Hematopoietic multipotent progenitor cell treated with erythropoietin and hydrocortisone succinate and interleukin-3 and kit ligand, for 17 days (in vitro differentiated cells): ENCODE measurements around the gene FOXL1.

Experiments used
- DNase-seq: peaks from one replicate; pipeline ENCODE4 v3.0.0-alpha.2; 2015; ENCODE audit warnings: low spot score

Gene FOXL1

GRCh38 chr16:86578061-86578599, at the start of gene FOXL1:
TSS of gene FOXL1 (plus strand) at chr16:86578549. CDS start at chr16:86578724, 175 bp downstream.
- no peak for DNase-seq

- no peak for DNase-seq
Measured at GRCh38 chr16:86529160-86529559, 49.2 kb upstream of the FOXL1 start.

GRCh38 chr16:86530251-86531190, 47.8 kb upstream of the FOXL1 start:
- no peak for DNase-seq

DNA sequence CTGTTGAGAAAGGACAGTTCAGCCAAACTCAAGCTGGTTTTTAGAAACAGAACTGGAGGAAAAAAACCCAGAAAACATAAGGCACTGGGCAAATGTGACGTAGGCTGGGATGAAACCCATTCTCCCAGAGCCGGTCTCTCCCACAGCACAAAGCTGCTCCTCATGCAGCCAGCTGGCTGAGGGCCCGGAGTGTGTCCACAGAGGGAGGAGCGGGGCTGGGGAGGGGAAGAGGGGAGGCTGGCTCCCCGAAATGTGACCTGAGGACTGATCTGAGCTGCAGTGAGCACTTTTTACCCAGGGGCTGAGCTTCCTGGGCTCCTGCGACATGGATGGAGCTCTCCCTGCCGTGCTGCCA, 47.2 kb upstream of the FOXL1 start:
- DNase-seq = no peak

DNA sequence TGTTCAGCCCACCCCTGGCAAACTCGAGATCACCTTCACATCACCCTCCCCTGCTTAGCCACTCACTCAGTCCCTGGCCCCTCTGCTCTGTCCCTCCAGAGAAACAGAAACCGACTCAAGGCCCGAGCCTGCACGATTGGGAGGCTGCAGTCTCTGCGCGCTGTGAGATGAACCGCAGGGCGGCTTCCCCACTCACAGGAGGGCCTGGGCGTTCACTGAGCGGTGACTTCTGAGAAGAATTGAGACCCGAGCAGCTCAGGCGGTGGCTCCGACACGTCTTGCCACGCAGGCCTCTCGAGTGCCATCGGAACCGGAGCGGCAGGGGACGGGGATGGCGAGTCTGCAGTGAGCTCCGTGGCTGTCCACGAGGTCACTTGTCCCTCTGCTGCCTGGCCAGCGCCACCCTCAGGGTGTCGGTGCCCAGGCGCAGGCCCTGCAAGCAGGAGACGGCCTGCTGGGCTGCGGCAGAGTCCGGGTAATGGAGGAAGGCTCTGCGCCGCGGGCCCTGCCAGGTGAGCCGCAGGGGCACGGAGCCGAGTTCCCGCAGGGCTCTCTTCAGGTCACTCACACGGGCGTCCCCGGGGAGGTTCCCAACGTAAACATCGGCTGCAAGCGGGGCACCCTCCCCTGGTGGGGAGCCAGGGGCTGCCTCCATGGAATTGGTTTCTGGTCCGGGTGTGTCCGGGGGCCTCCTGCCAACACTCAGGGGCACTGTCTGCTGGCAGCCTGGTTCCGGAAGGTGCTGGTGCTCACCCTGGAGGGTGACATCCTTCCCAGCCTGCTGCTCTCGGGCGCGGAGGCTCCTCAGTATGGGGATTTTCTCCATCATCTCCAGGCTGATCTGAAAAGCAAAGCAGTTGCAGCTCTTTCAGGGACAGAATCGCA, 46.5 kb upstream of the FOXL1 start:
- no peak for DNase-seq

GRCh38 chr16:86532526-86532815, 45.9 kb upstream of the FOXL1 start:
- no peak for DNase-seq

DNA sequence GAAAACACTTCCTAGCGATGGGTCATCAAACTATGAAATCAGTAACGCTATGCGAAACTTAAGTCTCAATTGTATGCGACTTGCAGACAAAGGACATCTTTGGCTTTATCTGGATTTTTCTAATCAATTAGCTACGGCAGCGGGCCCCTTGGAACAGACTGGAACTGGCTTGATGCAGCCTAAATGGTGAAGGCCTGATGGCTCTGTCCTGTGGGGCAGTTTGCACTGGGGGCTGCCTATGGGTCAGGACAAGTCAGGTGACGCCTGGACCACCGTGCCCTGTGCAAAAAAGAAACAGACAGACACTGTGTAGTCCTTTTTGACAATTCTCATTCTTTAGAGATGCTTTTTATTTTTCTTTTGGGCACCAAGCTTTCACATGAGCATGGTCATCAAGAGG, 45.3 kb upstream of the FOXL1 start:
- no peak for DNase-seq

GRCh38 chr16:86533767-86534351, 44.5 kb upstream of the FOXL1 start:
- DNase-seq = no peak

DNA sequence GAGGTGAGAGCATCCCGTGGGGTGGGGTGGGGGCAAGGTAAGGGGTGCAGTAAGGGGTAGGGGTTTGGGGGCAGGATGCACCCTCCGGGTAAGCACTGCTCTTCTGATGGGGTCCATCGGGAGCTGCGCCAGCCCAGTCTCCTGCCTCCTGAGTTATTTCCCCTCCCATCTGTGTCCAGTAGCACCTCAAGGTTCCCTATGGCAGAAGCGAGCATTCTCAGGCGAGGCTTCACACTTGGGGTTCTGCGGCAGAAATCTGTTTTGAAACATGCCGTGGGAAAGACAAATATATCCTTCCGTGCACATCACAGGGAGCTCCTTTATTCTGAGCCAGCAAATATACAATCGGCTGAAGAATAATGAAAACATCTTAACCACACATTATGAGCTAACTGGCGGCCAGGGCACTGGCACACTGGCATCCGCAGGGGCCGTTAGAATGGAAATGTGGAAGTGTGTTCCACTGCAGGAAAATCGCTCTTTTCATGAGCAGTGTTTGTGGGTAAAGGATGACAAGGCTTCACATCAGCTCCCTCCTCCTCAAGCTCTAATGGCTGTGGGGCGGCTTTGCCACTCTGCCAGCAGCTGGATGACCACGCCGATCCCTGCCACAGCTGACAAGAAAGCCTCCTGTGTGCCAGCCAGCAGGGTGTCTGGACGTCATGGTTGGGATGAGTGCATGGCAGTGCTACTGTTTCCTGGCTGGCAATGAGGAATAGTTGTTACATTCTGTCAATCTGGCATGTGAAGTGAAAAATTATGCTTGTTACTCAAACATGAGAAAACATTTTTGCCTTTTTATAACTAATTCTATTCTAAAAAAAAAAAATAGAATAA, 43.4 kb upstream of the FOXL1 start:
- no peak for DNase-seq

- DNase-seq = no peak
Measured at GRCh38 chr16:86536621-86537020, 41.7 kb upstream of the FOXL1 start.

GRCh38 chr16:86537486-86537885, 40.9 kb upstream of the FOXL1 start:
- DNase-seq = no peak

- DNase-seq = no peak
Measured at GRCh38 chr16:86538196-86538780, 40.1 kb upstream of the FOXL1 start.

DNA sequence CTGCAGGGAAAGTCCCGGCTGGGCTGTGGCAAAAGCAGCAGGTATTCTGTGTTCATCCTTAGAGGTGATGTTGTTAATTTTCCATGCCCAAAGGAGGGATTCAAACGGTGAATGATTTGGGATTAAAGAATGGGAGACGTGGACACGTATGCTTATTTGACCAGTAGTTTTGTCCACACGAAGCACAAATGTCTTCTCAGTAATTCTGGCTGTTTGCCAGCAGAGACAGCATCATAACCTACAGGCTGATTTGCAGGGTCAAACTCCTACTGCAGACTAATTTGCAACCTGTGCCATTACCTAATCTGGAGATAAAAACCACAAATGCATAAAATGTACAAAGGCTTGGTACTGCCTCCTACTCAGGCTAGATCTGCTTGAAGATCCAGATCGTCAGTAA, 37.5 kb upstream of the FOXL1 start:
- no peak for DNase-seq

DNA sequence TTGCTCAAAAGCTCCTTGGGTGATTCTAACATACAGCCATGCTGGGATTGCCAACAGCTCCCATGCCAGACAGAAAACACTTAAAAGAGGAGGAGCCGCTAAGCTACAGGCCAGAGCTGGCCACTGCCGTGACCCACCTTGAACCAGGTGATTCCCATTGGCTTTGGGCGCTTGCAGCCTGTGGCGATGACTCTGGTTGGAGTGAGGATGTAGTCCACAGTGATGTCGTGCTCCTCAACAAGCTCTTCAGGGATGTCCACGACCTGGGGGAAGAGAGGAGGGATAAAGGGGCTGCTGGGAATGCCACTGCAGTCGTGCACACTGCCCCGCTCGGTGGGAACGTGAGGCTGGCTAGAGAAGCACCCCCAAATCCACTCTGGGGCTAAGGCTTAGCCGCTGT, 36.8 kb upstream of the FOXL1 start:
- no peak for DNase-seq

DNA sequence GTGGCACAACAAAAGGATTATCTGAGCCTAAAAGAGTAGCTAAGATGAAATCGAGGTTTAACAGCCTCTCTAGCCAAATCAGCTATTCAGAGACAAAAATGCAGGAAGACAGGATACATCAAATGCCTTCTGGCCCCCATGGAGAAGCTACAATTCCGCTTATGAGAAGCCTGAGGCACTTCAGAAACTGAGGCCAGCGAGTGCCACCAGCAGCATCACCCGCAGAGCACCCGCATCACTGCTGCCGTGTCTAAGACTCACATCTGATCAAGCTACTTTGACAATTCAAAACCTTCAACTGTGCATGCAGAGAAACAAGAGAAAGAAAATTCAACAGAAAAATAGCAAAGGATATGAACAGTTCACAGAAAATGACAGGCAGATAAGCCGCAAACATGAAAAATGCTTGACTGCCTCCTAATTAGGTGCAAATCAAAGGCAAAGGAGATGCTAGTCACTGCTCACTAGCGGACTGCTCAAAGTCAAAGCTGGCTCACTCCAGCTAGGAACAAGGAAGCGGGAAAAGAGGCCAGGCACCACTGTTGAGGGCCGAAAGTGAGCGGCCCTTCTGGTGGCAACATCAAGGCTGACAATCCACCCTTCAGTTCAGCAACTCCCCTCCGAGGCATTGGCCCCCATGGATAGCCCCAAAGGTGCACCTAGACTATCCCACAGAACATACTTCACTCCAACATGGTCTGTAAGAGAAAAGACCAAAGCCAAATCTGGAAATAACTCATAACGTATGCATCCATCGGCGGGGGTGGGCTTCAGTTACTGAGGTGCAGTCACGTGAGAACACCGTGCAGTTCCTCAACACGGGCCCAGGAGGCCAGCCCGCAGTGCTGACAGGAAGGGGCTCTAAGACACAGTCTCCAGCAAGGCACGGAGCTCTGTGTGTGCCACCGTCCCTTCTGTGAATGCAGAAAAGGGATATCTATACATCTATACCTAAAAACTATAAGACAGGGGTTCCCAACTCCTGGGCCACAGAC, 35.3 kb upstream of the FOXL1 start:
- DNase-seq = no peak

DNA sequence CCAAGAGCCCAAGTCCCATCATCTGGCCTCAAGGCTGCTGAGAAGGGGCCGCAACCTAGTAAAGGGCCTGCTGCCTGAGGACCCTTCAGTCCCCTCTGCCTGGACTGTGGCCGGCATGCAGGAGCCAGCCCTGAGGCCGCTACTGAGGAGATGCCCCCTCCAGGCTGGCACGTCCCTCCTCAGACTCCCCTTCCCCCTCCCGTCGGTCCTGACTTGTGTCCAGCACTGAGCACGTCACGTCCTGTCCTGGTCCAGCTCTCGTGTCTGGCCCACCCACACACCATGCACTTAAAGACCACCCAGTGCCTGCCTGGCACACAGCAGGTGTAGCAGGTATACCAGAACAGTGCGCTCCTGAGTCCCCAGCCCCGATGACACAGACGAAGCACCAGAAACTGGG, 32.9 kb upstream of the FOXL1 start:
- no peak for DNase-seq

GRCh38 chr16:86545954-86546637, 32.3 kb upstream of the FOXL1 start:
- no peak for DNase-seq

DNA sequence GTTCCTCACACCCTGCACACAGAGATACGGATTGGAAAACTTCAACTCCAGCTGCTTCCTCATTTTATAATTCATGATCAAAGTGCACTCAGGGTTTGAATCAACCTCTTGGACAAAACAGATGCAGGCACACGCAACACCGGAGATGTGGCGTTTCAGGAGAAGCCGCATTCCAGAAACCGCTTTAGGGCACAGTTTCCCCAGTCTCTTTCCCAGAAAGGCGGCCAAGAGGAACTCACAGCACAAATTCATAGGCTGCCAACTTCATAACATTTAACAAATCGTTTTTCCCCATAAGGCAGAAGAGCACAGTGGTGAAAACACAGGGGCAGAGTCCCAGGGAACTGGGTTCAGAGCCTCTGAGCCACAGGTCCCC, 31.7 kb upstream of the FOXL1 start:
- DNase-seq = no peak

- no peak for DNase-seq
Measured at GRCh38 chr16:86547286-86547685, 31.1 kb upstream of the FOXL1 start.
